Measurements from ENCODE around the gene MYH1.
"Not testable (repeated sequence)": the region's sequence is repeated elsewhere in the genome, so short reads cannot be mapped to it uniquely, and the experiment has no call there.

Gene MYH1
- 0 reads per million in 3 experiments for total RNA-seq

- no peak for DNase-seq
Measured at GRCh38 chr17:10518271-10519037, at the start of gene MYH1. Gene MYH1, minus strand, starts transcription at chr17:10518542. Its CDS starts 1,900 bp downstream, at chr17:10516642.

- no peak for DNase-seq
Measured at GRCh38 chr17:10563991-10564660, 45.8 kb upstream of the MYH1 start.

GRCh38 chr17:10558049-10558448, 39.7 kb upstream of the MYH1 start:
- DNase-seq: no peak

GRCh38 chr17:10557422-10557821, 39.1 kb upstream of the MYH1 start:
- no peak for DNase-seq

GRCh38 chr17:10556301-10557005, 38.1 kb upstream of the MYH1 start:
- no peak for DNase-seq

GRCh38 chr17:10550014-10550413, 31.7 kb upstream of the MYH1 start:
- no peak for DNase-seq

GRCh38 chr17:10549096-10549842, 30.9 kb upstream of the MYH1 start, which contains the start of gene MYH2:
Gene MYH2, minus strand, starts transcription at chr17:10549658. Its CDS starts 1,738 bp downstream, at chr17:10547920.
- no peak for DNase-seq

- no peak for DNase-seq
Measured at GRCh38 chr17:10547351-10547750, 29.0 kb upstream of the MYH1 start.

- DNase-seq: not testable (repeated sequence)
Measured at GRCh38 chr17:10543486-10543885, 25.1 kb upstream of the MYH1 start.

- not testable (repeated sequence) for DNase-seq
Measured at GRCh38 chr17:10541179-10541578, 22.8 kb upstream of the MYH1 start.

- DNase-seq: no peak
Measured at GRCh38 chr17:10532026-10532425, 13.7 kb upstream of the MYH1 start.

- no peak for DNase-seq
Measured at GRCh38 chr17:10527419-10527818, 9.1 kb upstream of the MYH1 start.

GRCh38 chr17:10526517-10526916, 8.2 kb upstream of the MYH1 start:
- DNase-seq: no peak

GRCh38 chr17:10523064-10523463, 4.7 kb upstream of the MYH1 start:
- no peak for DNase-seq

- no peak for DNase-seq
Measured at GRCh38 chr17:10521949-10522348, 3.6 kb upstream of the MYH1 start.

GRCh38 chr17:10516638-10517037, 1.7 kb downstream of the MYH1 start:
- DNase-seq: no peak

GRCh38 chr17:10516065-10516464, 2.3 kb downstream of the MYH1 start:
- DNase-seq: no peak

GRCh38 chr17:10513299-10514067, 4.9 kb downstream of the MYH1 start:
- no peak for DNase-seq

GRCh38 chr17:10512856-10513255, 5.5 kb downstream of the MYH1 start:
- DNase-seq: no peak

- DNase-seq: no peak
Measured at GRCh38 chr17:10499950-10500349, 18.4 kb downstream of the MYH1 start.

GRCh38 chr17:10492004-10492403, 26.3 kb downstream of the MYH1 start:
- no peak for DNase-seq

- DNase-seq: no peak
Measured at GRCh38 chr17:10482252-10482651, 36.1 kb downstream of the MYH1 start.
